Measurements from ENCODE around the gene RASA3.

DNA sequence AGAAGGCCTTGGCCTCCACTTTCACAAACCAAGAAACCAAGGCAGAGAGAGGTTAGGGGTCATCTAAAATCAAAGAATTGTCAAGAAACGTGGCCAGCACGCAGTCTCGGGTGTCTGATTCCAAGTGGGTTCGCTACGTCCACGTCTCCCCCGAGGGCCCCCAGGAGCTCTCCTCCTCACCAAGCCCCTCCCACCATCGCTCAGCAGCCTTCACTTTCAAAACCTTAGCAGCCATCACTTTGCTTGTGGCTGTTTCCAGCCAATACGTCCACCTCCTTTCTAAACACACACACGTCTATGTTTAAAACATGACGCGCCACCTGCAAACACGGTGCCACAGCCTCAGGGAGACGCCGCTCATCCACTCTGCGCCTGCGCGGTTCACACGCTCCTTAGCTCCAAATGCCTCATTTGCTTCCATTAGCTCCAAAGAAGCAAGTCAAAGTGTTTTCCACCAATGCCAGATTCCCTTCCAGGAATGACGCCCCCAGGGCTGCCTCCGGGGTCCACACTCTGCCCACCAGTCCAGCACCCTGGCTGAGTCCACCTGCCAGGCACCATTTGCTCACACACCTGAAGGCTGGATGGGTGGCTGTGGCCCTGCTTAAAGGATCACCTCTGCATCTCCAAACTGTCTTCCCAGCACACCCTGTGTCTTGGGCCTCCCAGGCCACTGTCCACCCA lies 5.5 kb downstream of the RASA3 start:
- no peak for TF ChIP-seq POLR2A (IDR thresholded peaks at IDR 0.05; ENCODE audit: low read depth, low read length)
- TF ChIP-seq EZH2 (IDR thresholded peaks at IDR 0.05; ENCODE audit: borderline replicate concordance, low read depth, low read length, severe bottlenecking): no peak
- TF ChIP-seq, protein P1, sequence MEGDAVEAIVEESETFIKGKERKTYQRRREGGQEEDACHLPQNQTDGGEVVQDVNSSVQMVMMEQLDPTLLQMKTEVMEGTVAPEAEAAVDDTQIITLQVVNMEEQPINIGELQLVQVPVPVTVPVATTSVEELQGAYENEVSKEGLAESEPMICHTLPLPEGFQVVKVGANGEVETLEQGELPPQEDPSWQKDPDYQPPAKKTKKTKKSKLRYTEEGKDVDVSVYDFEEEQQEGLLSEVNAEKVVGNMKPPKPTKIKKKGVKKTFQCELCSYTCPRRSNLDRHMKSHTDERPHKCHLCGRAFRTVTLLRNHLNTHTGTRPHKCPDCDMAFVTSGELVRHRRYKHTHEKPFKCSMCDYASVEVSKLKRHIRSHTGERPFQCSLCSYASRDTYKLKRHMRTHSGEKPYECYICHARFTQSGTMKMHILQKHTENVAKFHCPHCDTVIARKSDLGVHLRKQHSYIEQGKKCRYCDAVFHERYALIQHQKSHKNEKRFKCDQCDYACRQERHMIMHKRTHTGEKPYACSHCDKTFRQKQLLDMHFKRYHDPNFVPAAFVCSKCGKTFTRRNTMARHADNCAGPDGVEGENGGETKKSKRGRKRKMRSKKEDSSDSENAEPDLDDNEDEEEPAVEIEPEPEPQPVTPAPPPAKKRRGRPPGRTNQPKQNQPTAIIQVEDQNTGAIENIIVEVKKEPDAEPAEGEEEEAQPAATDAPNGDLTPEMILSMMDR (IDR thresholded peaks at IDR 0.05; ENCODE audit: extremely low read depth in 1 of 2, insufficient read depth in 1 of 2, low read depth in 1 of 2, low read length in 2 of 2): no peak
- no peak for TF ChIP-seq POLR2AphosphoS5 (IDR thresholded peaks at IDR 0.05; ENCODE audit: insufficient read depth, low read depth, low read length)
- no peak for TF ChIP-seq FOS (IDR thresholded peaks at IDR 0.05; ENCODE audit: borderline replicate concordance, insufficient read depth, low read length)
- no peak for TF ChIP-seq GATA2 (IDR thresholded peaks at IDR 0.05; ENCODE audit: insufficient read depth, insufficient read length, low read depth, low read length)
- TF ChIP-seq, protein P2, sequence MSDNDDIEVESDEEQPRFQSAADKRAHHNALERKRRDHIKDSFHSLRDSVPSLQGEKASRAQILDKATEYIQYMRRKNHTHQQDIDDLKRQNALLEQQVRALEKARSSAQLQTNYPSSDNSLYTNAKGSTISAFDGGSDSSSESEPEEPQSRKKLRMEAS (IDR thresholded peaks at IDR 0.05; ENCODE audit: insufficient read depth, insufficient read length): no peak
- TF ChIP-seq MYC (IDR thresholded peaks at IDR 0.05; ENCODE audit: low read depth, low read length): no peak

Data from endothelial cell of umbilical vein (primary cell).